Lower lobe of right lung (tissue), 2 donors: ENCODE data around the gene PPY. TPM values are rescaled to one million over a fixed set of nuclear protein-coding genes. Genes with fewer than 3 reads are reported as not detected.

Experiments
- ATAC-seq, 2 donors: fragments of 200-7000 bp; cut with Tn5 transposase; one replicate each; pipeline ENCODE4 v1.9.1; 2020 to 2022; ENCODE audit warnings: mild to moderate bottlenecking in 2 of 2, moderate library complexity in 2 of 2
- DNase-seq: peaks from one replicate; pipeline ENCODE4 v3.0.0-alpha.2; 2020
- H3K27ac ChIP-seq: fragments of 200-600 bp; one replicate; pipeline ENCODE4 v1.8.0; 2022
- H3K27me3 ChIP-seq: fragments of 200-600 bp; one replicate; pipeline ENCODE4 v1.8.0; 2022; ENCODE audit warnings: low read depth
- H3K36me3 ChIP-seq: fragments of 200-600 bp; one replicate; pipeline ENCODE4 v1.8.0; 2022; ENCODE audit warnings: mild to moderate bottlenecking
- H3K4me1 ChIP-seq: fragments of 200-600 bp; one replicate; pipeline ENCODE4 v1.8.0; 2022
- H3K4me3 ChIP-seq: fragments of 200-600 bp; one replicate; pipeline ENCODE4 v1.8.0; 2022; ENCODE audit warnings: mild to moderate bottlenecking
- H3K9me3 ChIP-seq: fragments of 200-600 bp; one replicate; pipeline ENCODE4 v1.8.0; 2022
- intact Hi-C: fragments of 100-400 bp; cut with DNase I; formaldehyde crosslinking; loops from one replicate; pipeline ENCODE4 v1.11.0; 2022
- total RNA-seq: library from RNA; stranded (reverse); fragmentation: NEBNext Ultra II Directional; extraction: Animal tissue kit (Norgen Biotek cat#: 25700); gene quantifications from one replicate; pipeline ENCODE4 v1.2.1, GENCODE V29; 2021
- TF ChIP-seq, protein P1 (sequence below): fragments of 200-600 bp; IDR thresholded peaks from one replicate; pipeline ENCODE4 v1.8.0; 2022; ENCODE audit warnings: antibody characterized with exemption, mild to moderate bottlenecking
- donor health status: DM: no; HTN: yes; CAD: no; lungs with severe emphysema.

PPY gene
- total RNA-seq, 1 donor from 2014 or later = not detected

DNA sequence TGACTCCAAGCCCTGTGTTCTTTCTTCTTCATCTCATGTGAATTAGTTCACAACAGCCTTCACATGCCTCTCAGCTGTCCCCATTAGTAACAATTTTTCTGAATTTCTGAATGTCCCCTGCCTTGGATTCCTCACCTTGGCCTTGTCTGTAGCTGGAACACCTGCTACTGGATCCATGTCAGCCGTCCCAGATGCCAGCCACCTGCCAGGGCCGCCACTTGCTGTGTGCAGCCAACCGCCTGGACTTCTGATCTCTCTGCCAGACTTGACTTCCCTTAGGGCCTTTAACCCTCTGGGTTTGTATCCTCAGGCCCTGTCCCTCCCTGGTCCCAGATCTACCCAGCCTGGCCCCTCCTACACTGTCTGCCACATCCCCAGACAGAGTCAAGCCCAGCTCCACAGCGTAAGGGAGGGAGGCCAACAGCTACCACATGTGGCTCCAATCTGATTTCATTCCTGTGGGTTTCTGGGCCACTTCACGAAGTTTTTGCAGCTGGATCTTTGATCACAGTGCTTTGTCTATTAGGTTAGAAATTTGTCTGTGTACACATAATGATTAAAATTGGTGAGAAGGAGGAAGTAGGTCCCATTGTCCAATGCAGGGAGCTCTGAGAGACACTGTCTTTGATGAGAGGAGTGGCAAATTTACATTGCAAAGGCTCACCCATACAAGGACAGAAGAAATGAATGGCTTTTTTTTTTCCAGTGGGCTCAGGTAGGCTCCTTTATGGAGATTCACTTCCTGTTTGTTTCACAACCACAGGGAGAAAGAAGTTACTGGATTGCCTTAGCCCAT lies 50.2 kb downstream of the PPY start:
- H3K27ac ChIP-seq = no peak overlapping the region
- intact Hi-C loops = no loop called here
- TF ChIP-seq, protein P1, sequence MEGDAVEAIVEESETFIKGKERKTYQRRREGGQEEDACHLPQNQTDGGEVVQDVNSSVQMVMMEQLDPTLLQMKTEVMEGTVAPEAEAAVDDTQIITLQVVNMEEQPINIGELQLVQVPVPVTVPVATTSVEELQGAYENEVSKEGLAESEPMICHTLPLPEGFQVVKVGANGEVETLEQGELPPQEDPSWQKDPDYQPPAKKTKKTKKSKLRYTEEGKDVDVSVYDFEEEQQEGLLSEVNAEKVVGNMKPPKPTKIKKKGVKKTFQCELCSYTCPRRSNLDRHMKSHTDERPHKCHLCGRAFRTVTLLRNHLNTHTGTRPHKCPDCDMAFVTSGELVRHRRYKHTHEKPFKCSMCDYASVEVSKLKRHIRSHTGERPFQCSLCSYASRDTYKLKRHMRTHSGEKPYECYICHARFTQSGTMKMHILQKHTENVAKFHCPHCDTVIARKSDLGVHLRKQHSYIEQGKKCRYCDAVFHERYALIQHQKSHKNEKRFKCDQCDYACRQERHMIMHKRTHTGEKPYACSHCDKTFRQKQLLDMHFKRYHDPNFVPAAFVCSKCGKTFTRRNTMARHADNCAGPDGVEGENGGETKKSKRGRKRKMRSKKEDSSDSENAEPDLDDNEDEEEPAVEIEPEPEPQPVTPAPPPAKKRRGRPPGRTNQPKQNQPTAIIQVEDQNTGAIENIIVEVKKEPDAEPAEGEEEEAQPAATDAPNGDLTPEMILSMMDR = no peak
- no peaks in the 10 kb centered on the region for H3K36me3 ChIP-seq
- H3K27me3 ChIP-seq = no peaks in the 10 kb centered on the region
- no peak overlapping the region for H3K4me3 ChIP-seq
- H3K4me1 ChIP-seq = no peaks in the 10 kb centered on the region
- ATAC-seq = no peak
- H3K9me3 ChIP-seq = no peaks in the 10 kb centered on the region
- DNase-seq = no peak

Other genes with a start within 250 kb of the PPY start
- gene SOST, start 183.7 kb downstream of the PPY start, total RNA-seq = not detected
- 92.9 TPM for gene DUSP3, start 163.5 kb downstream of the PPY start, total RNA-seq
- not detected for gene CFAP97D1, start 162.0 kb downstream of the PPY start, total RNA-seq
- gene MPP3, start 109.3 kb downstream of the PPY start, total RNA-seq = 19.2 TPM
- 5.7 TPM for gene CD300LG, start 95.3 kb downstream of the PPY start, total RNA-seq
- 0.62 TPM for gene MPP2, start 34.9 kb downstream of the PPY start, total RNA-seq
- gene PYY, start 11.5 kb upstream of the PPY start, total RNA-seq = not detected
- gene NAGS, start 62.1 kb upstream of the PPY start, total RNA-seq = 6.4 TPM
- 28.4 TPM for gene TMEM101, start 72.5 kb upstream of the PPY start, total RNA-seq
- gene LSM12, start 124.2 kb upstream of the PPY start, total RNA-seq = 39.1 TPM
- gene G6PC3, start 128.3 kb upstream of the PPY start, total RNA-seq = 40.1 TPM
- gene HDAC5, start 181.2 kb upstream of the PPY start, total RNA-seq = 59.2 TPM
- gene HROB, start 199.5 kb upstream of the PPY start, total RNA-seq = 0.50 TPM
- not detected for gene ASB16, start 228.2 kb upstream of the PPY start, total RNA-seq
- gene TMUB2, start 244.5 kb upstream of the PPY start, total RNA-seq = 41.9 TPM